ENCODE data around the gene DLGAP1.

DNA sequence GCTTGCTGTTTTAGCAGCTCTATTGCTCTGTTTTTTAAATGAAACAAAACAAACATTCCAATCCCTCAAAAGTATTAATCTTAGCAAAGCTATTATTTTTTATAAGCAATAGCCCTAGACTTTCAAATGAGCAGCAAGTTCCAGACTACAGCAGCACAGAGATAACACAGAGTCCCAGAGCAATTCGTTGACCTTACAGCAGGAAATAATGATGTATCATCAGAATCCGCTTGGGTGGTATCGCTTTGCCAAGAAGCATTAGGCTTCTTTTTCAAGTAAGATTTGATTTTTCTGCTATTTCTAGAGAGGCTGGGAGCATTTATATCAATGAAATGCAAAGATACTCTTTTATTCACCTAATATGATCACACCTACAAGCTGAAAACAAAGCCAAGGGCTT is 209.7 kb downstream of the DLGAP1 start:
- TF ChIP-seq, protein P1, sequence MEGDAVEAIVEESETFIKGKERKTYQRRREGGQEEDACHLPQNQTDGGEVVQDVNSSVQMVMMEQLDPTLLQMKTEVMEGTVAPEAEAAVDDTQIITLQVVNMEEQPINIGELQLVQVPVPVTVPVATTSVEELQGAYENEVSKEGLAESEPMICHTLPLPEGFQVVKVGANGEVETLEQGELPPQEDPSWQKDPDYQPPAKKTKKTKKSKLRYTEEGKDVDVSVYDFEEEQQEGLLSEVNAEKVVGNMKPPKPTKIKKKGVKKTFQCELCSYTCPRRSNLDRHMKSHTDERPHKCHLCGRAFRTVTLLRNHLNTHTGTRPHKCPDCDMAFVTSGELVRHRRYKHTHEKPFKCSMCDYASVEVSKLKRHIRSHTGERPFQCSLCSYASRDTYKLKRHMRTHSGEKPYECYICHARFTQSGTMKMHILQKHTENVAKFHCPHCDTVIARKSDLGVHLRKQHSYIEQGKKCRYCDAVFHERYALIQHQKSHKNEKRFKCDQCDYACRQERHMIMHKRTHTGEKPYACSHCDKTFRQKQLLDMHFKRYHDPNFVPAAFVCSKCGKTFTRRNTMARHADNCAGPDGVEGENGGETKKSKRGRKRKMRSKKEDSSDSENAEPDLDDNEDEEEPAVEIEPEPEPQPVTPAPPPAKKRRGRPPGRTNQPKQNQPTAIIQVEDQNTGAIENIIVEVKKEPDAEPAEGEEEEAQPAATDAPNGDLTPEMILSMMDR (IDR thresholded peaks at IDR 0.05): no peak
- no peak for TF ChIP-seq ZFX (IDR thresholded peaks at IDR 0.05; ENCODE audit: borderline replicate concordance)
